NCI-H128 (cell line): ENCODE measurements around the gene PPP1R12B.
A peak's percentile ranks its signal among the peaks of the same experiment; 100 is the strongest.
"Not testable (repeated sequence)": the region's sequence is repeated elsewhere in the genome, so short reads cannot be mapped to it uniquely, and the experiment has no call there.

Experiments
- DNase-seq: peaks from one replicate; lab custom pipeline; 2025; ENCODE audit not compliant: unreplicated experiment; lab: John Stamatoyannopoulos, UW

The PPP1R12B gene

GRCh38 chr1:202473266-202474045 lies 125.0 kb downstream of the PPP1R12B start:
- not testable (repeated sequence) for DNase-seq

DNA sequence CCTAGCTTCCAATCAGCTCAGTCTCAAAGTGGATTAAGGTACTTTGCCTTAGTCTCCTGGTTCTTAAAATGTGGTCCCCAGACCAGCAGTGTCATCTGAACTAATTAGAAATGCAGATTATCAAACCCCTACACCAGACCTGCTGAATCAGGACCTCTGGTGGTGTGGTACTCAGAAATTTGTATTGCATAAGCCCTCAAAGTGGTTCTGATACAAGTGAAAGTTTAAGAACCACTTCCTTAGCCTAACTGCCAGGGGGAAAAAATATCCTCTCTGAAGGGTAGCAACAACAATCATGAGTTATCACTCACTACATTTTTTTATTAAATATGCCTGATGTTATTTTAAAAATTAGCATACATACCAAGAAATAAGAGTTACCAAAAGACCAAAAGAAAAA lies 131.2 kb downstream of the PPP1R12B start:
- not testable (repeated sequence) for DNase-seq

DNA sequence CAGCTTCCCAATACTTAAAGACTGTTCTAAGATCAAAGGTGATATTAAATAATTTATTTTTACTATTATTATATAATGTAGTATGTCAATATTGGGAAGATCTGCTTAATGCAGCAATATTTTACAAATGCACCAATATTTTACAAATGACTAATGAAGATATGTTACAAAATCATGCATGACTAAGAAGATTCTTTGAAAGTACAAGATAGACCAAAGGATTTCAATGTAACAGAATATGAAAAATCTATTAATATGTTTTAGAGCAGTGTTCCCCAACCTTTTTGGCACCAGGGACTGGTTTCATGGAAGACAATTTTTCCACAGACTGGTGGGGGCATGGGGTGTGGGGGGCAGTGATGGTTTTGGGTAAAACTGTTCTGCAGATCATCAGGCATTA lies 132.1 kb downstream of the PPP1R12B start:
- DNase-seq = not testable (repeated sequence)

GRCh38 chr1:202483362-202483761 lies 134.9 kb downstream of the PPP1R12B start:
- not testable (repeated sequence) for DNase-seq

DNA sequence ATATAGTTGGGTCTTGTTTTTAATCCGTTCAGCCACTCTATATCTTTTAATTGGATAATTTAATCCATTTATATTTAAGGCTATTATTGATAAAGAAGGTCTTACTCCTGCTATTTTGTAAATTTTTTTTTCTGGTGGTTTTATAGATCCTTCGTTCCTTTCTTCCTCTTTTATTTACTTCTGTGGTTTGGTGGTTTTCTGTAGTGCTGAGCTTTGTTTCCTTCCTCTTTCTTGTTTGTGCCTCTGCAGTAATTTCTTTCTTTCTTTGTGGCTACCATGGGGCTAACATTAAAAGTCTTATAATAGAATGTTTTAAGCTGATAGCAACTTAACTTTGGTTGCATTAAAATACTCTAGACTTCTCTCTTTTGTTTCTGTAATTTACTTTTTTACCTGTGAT lies 135.5 kb downstream of the PPP1R12B start:
- not testable (repeated sequence) for DNase-seq

DNA sequence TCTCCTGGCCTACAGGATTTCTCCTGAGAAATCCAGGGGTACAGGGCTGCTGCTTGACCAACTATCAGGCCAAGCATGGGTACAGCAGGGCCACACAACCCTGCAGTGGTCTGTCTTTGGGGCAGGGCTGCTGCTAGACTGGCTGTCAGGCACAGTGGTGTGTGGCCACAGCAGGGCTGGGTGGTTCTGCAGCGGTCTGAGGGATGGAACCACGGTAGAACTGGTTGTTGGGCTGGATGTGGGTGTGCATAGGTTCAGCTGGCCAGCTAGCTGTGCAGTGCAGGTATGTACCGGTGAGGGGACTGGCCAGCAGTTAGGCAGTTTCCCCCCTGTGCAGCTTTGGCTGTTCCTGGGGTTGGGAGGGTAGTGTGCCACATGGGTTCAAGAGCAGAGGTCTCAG lies 136.3 kb downstream of the PPP1R12B start:
- DNase-seq = not testable (repeated sequence)

- not testable (repeated sequence) for DNase-seq
Observed at GRCh38 chr1:202488178-202488649, 139.7 kb downstream of the PPP1R12B start.

- not testable (repeated sequence) for DNase-seq
Observed at GRCh38 chr1:202489101-202489500, 140.6 kb downstream of the PPP1R12B start.

- DNase-seq = not testable (repeated sequence)
Observed at GRCh38 chr1:202493112-202493511, 144.6 kb downstream of the PPP1R12B start.

GRCh38 chr1:202498542-202498941 lies 150.0 kb downstream of the PPP1R12B start:
- no peak for DNase-seq

GRCh38 chr1:202499997-202500396 lies 151.5 kb downstream of the PPP1R12B start:
- DNase-seq = not testable (repeated sequence)

DNA sequence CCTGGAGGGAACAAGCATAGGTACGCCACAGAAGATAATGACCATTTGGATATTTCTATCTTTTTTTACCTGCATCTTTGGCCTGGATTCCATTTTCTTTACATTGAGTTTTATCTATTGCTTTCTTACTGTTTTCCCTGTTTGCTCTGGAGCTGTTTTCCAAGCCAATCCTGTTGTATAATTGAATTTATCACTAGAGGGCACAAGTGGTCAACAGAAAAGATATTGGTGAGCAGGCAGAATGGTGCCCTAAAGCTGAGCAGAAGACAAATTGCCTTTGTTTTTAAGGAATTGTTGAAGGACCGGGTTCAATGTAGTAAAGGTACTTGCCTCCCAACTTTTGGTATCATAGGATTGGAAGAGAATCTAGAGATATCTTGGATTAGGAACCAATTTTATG lies 152.8 kb downstream of the PPP1R12B start:
- DNase-seq = peak; percentile 3

- no peak for DNase-seq
Observed at GRCh38 chr1:202505356-202505755, 156.9 kb downstream of the PPP1R12B start.

DNA sequence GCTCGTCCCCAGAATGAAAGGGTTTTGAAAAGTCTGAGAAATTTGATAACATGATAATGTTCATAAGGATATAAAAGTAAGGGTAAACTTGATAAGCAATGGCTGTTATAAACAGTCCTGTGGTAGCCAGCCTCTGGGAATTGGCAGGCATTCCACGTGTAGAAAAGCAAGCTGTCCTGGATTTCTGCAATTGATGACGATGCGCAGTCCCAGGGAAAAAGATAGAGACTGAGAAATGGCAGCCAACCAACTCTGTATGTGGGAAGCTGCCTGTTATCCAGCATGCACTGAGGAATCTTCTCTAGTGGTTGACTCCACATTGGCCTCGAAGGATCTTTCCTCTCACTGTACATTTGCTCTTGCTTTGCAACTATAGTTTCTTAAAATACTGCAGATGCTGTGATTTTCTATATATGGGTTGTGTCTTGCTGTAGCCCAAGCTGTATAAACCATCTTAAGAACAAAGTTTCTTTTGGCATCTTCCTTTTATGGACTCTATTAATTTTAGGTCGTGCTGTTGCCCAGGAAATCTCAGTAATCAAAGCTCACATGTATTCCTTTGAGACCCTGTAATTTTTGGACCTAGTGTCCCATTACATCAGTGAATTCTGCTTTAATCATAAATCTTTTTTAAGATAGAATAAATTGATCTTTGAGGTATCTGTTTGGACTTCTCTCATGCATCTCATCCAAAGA lies 157.5 kb downstream of the PPP1R12B start:
- DNase-seq = not testable (repeated sequence)

GRCh38 chr1:202508863-202509262 lies 160.4 kb downstream of the PPP1R12B start:
- not testable (repeated sequence) for DNase-seq

- DNase-seq = not testable (repeated sequence)
Observed at GRCh38 chr1:202513875-202514274, 165.4 kb downstream of the PPP1R12B start.

DNA sequence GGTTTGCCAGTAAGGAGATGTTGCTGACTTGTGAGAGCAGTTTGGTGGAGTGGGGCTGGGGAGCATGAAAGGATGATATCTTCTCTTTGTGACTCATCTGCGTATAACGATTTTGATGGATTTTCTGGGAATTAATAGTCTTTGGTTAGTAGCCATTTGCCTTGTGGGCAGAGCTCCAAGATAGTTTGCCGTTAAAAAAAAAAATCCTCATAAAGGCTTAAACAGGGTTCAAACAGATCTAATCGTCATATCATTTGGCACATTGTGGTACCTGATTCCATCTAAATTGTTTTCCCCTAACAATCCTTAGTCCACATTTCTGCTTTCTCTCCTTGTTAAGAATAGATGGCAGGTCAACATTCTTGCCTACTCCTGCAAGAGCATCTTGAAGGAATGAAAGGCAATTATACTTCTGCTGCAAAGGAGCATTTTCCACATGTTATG lies 168.0 kb downstream of the PPP1R12B start:
- no peak for DNase-seq

DNA sequence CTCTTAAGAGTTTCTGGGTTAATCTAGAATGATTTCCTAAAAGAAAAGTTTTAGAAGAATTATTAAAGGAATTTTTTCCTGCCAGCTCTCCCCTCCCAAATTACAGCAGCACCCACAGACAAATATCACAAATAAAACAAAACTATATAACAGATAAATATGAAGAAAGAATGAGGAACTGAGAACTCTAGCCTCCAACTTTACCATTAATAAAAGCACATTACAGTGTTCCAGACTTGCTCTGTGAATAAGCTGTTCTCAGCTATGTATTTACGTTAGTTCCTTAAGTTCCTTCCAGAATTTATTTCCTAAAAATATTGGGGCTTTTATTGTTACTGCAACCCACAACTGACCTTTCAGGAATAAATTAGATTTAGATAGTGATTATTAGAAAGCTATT lies 168.6 kb downstream of the PPP1R12B start:
- DNase-seq = not testable (repeated sequence)

DNA sequence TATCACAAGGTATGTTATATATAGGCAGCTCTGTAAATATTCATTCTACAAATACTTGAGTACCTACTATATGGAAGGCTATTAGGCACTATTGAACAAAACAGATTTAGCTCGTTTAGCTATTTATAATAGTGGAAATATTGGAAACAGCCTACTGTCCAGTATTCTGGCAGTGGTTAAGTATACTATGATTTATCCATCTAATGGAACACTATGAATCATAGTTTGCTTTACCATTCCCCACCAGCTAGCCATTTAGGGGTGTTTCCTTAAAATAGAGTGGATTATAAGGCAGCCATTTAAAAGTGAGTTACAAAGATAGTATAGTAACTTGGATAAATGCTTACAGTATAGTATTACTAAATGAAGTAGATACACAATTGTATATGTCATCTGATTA lies 169.7 kb downstream of the PPP1R12B start:
- not testable (repeated sequence) for DNase-seq

- not testable (repeated sequence) for DNase-seq
Observed at GRCh38 chr1:202518905-202519304, 170.4 kb downstream of the PPP1R12B start.

DNA sequence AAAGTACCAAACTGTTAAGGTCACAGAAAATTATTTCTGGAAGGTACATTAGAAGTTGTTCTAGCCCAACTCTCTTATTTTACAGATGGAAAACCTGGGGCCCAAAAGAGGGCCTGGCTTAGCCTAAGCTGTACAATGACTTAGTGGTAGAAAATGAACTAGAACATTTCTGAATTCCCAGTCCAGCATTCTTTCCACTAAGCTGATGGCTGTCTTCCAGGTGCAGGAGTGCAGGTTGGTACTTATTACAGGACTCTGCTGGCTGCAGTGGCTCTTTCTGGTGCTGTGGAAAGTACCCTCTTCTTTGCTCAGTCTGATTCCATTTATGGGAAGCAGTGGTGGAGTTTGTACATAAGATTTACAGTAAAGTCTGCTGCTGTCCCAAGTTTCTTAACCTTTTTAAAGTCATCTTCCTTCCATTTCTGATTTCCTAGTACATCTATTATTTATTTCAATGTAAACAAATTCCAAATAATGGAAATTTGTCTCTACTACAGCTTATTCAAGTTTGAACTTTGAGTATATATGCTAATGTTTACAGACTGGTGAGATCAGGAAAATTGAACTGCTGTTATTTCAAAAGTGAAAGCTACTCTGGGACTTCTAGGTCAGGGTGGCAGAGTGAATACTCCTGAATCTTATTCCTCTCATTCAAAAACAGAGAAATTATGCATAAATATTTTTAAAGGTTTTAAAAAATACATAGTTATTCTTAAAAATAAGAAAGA lies 171.8 kb downstream of the PPP1R12B start:
- not testable (repeated sequence) for DNase-seq
